Skin epidermis (tissue), 12 donors: ENCODE data around the gene TJP1.
"Not testable (repeated sequence)": the region's sequence is repeated elsewhere in the genome, so short reads cannot be mapped to it uniquely, and the experiment has no call there.

ENCODE experiments used
- H3K27ac ChIP-seq, 21 experiments: fragments of 200-600 bp; sonication (generic) in 11 of 21; one replicate each; pipeline ENCODE4 v1.5.0; 2020; ENCODE audit warnings: mild to moderate bottlenecking in 3 of 21, inconsistent platforms in 2 of 21, moderate library complexity in 2 of 21
- H3K4me3 ChIP-seq, 7 experiments: fragments of 200-600 bp; sonication (generic) in 2 of 7; one replicate each; pipeline ENCODE4 v1.5.0; 2020; ENCODE audit warnings: inconsistent platforms in 2 of 7, mild to moderate bottlenecking in 2 of 7, moderate library complexity in 1 of 7

Gene TJP1

DNA sequence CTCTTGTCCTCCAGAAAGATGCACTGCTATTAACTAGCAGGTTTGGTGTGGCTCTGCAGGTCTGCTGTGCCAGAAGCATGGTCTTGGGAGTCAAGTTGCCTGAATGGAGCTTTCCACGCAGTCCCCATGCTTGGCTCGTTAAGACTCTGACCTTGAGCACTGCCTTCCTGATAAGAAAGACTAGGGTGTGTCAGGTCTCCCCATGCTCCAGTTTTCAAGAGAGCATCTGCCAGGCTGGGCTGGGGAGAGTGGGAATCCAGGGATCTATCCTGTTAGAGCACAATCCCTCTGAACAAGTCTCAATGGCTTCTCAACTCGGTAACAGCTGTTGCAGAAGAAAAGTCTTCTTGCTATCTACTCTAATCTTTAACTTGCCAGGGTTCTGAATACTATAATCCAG lies 98.2 kb downstream of the TJP1 start:
- H3K4me3 ChIP-seq: no peak overlapping the region
- H3K27ac ChIP-seq: no peak overlapping the region

DNA sequence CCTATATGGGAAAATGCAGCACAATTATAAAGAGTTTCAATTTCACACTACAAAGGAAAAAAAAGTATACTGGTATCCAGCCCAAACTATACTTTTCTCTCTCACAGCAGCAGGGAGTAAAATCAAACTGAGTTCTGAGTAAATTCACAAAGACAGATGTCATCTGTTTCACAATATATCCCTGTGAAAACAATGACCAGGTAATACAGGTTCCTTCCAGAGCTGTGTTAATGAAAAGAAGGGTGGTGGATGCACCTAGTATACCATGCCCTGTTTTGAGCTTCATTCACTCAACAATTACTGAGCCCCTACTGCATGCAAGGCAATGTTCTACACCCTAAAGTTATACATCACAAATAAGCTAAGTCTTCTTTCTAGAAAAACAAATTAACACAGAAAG lies 108.5 kb downstream of the TJP1 start:
- Histone ChIP-seq H3K27ac (no peak overlapping the region), H3K4me3 (no peak overlapping the region)

DNA sequence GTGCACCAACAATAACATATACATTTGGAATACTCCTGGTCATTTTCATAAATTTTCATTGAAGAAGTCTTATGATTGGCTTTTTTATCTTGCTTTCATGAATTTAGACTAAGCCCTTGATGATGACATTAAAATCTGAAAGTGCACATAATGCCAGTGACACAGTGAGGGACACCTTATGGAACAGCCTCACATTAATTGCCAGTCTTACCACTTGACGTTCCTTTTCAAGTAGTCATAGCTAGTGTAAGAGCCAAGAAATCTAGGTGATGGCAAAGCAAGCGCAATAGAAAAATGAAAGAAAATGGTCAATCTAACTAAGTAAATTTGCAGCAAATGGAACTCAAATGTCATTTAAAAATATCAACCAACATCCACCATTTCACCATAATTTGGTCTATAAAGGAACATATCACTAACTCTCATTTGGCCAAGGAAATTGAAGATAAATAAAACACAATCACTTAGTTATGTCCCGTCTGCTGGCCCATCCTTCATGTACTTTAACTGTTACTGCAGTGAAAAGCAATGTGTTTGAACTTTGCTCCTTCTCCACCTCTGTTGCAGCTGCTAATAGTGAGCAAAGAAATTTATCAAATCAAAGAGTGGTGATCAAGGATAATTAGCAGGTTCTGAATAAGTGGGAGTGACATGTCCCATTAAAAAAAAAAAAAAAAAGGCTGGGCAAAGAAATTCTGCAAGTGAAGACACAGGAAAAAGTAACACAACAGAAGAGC lies 110.0 kb downstream of the TJP1 start:
- no peak overlapping the region for H3K4me3 ChIP-seq
- H3K27ac ChIP-seq: no peak overlapping the region

DNA sequence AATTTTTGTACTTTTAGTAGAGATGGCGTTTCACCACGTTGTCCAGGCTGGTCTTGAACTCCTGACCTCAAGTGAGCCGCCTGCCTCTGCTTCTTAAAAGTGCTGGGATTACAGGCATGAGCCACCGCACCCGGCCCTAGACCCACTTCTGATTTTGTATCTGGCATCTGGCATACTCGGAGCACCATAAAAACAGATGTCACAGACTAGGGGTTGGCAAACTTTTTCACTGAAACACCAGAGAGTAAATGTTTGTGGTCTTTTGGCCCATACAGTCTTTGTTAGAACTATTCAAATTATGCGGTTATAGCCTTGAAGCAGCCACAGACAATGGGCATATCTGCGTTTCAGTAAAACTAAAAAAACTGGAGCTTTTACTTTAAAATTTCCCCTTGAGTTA lies 110.7 kb downstream of the TJP1 start:
- H3K4me3 ChIP-seq: no peak overlapping the region
- H3K27ac ChIP-seq: no peak overlapping the region

- no peak overlapping the region for H3K27ac ChIP-seq
- H3K4me3 ChIP-seq: no peak overlapping the region
Observed at GRCh38 chr15:29708519-29708918, 113.7 kb downstream of the TJP1 start.

DNA sequence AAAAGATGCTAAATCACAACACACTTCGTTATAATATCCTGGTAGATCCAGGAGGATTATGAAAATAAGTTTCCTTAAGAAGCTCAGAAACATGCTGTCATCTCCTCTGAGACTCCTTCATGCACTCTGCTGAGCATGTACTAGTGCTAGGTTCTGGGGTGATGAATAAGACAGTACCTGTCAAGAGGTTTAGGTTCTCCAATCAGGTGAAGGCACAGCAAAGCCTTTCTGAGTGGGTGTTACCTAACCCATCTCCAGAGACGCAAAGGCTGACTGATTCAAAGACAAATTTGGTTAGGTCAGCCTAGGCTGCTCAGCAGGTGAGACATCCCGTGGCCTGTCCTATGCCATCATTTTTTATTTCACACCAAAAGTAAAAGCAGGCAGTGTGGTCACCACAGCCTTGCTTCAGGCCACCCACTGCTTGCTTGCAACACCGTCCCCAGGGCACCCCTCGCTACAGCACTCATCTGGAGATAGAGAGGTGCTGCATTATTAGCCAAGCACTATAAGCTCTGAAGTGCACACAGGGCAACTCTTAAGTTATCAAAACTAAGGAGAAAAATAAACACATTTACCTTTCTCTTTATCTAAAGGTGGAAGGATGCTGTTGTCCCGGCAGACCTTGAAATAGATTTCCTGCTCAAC lies 117.2 kb downstream of the TJP1 start:
- no peak overlapping the region for H3K27ac ChIP-seq
- no peak overlapping the region for H3K4me3 ChIP-seq

GRCh38 chr15:29701151-29701550 lies 121.1 kb downstream of the TJP1 start:
- no peak overlapping the region for H3K27ac ChIP-seq
- no peak overlapping the region for H3K4me3 ChIP-seq

GRCh38 chr15:29700296-29700695 lies 122.0 kb downstream of the TJP1 start:
- Histone ChIP-seq H3K4me3 (no peak overlapping the region), H3K27ac (no peak overlapping the region)

GRCh38 chr15:29699791-29700190 lies 122.5 kb downstream of the TJP1 start:
- no peak overlapping the region for H3K27ac ChIP-seq
- no peak overlapping the region for H3K4me3 ChIP-seq

DNA sequence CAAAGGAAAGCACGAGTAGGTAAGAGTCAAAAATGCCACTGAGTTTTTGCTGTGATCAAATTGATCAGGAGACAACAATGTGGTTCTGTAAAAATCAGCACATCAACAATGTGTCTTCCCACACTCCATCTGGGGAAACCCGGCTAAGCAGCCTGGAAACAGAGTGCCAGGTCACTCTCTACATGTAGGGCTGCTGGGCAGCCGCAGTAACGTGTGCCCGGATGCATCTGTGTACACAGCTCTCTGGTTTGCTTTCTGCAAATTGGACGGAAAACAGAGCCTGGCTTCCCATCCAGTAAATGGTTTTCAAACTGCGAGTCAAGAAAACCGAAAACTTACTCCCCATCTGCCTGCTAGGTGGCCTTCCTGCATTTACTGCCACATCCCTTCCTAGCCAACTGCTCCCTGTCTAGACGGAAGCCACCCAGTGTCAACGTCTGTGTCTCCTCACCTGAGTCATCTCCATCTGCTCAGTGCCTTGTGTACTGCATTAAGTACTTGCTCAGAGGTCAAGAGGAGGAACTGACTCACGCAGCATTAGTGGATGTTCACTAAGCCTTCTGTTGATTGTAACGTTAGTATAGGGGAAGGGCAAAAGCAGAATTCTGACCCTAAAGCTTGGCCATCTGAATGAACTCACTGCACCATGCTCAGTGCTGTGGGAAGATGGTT lies 124.1 kb downstream of the TJP1 start:
- Histone ChIP-seq H3K27ac (no peak overlapping the region), H3K4me3 (no peak overlapping the region)

- Histone ChIP-seq H3K27ac (no peak overlapping the region), H3K4me3 (no peak overlapping the region)
Observed at GRCh38 chr15:29696950-29697738, 125.1 kb downstream of the TJP1 start.

GRCh38 chr15:29696506-29696905 lies 125.8 kb downstream of the TJP1 start:
- H3K27ac ChIP-seq, H3K4me3 ChIP-seq: not testable (repeated sequence)

DNA sequence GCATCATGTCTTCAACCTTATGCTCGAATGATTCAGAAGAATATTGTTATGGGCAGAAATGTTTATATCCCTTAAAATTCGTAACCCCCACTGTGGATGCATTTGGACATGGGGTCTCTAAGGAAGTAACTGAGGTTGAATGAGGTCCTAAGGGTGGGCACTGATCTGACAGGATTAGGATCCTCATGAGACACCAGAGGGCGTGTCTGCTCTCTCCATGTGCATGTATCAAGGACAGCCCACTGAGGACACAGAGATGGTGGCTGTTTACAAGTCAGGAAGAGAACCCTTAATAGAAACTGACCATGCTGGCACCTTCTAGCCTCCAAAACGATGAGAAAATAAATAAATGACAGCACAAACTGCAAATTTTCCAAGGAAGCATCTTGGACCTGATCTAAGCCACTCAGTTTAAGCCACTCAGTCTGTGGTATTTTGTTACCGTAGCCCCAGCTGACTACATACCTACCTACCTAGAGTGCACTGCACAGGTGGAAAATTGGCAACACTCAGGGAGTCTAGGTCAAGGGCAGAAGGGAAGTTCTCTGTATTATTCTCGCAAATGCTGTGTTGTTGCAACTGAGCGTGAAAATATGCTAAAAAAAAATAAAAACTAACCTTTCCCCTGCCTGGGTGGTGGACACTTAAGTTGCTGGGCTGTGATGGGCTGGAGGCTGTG lies 126.6 kb downstream of the TJP1 start:
- Histone ChIP-seq H3K27ac (no peak overlapping the region), H3K4me3 (no peak overlapping the region)

DNA sequence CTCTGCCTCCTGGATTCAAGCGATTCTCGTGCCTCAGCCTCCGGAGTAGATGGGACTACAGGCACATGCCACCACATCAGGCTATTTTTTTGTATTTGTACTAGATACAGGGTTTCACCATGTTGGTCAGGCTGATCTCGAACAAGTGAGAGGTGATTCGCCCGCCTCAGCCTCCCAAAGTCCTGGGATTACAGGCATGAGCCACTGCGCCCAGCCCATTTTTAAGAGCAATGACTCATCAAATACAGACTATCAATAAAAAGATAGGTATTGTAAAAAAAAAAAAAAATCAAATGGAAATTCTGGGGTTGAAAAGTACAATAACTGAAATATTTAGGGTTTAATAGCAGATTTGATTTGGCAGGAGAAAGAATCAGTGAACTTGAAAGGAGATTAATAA lies 129.0 kb downstream of the TJP1 start:
- Histone ChIP-seq H3K27ac (no peak overlapping the region), H3K4me3 (no peak overlapping the region)

- Histone ChIP-seq H3K4me3 (no peak overlapping the region), H3K27ac (no peak overlapping the region)
Observed at GRCh38 chr15:29692527-29692926, 129.7 kb downstream of the TJP1 start.

- Histone ChIP-seq H3K27ac (no peak overlapping the region), H3K4me3 (no peak overlapping the region)
Observed at GRCh38 chr15:29690765-29691475, 131.3 kb downstream of the TJP1 start.

GRCh38 chr15:29689287-29689986 lies 132.8 kb downstream of the TJP1 start:
- Histone ChIP-seq H3K27ac (no peak overlapping the region), H3K4me3 (no peak overlapping the region)

DNA sequence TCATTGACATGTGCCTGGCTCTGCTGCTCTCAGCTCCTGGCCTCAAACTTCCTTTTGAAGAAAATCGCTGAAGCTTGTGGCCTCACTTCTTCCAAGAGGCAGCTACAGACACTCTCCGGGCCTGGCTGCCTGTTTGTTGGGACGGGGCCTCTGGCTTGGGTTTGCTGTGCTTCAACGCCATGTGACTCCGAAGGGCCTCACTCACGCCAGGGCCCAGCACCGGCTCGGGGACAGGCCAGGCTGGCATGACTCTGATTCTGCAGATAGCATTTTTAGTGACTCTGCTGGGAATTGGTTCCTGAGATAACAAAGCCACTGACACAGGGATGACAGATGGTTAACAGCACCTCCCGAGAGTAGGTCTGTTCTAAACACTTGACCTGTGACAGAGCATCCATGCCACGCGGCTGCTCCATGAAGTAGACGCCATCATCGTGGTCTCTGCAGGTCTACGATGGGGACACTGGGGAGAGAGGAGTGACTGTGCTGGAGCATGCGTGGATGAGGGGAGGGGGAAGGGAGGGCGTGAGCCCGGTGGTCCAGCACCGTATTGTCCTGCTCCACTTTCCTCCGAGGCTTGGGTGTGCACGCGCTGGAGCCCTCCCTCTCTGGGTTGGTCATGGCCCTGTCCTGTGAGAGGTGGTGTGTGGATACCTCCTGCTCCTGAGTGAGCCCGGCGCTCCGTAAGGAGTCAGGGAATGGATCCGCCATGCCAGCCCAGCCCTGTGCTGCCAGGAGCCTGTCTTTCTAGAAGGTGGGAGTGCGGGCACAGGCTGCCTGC lies 133.6 kb downstream of the TJP1 start:
- Histone ChIP-seq H3K27ac (no peak overlapping the region), H3K4me3 (no peak overlapping the region)
